Right forelimb (tissue), 1 donor: ENCODE data around the gene CSNK1G2.

Experiments used
- DNase-seq: peaks from one replicate; pipeline ENCODE4 v3.0.0-alpha.2; 2018

CSNK1G2 gene

GRCh38 chr19:1920644-1921043 lies 20.3 kb upstream of the CSNK1G2 start:
- no peak for DNase-seq

GRCh38 chr19:1921326-1921725 lies 19.6 kb upstream of the CSNK1G2 start:
- no peak for DNase-seq

- DNase-seq, result no peak
These were observed 19.1 kb upstream of the CSNK1G2 start for GRCh38 chr19:1921825-1922224.

- no peak for DNase-seq
These were observed 18.2 kb upstream of the CSNK1G2 start for GRCh38 chr19:1922803-1923202.

GRCh38 chr19:1923319-1923718 lies 17.7 kb upstream of the CSNK1G2 start:
- no peak for DNase-seq

GRCh38 chr19:1924320-1924961 lies 16.5 kb upstream of the CSNK1G2 start:
- DNase-seq, result no peak

GRCh38 chr19:1925544-1925943 lies 15.4 kb upstream of the CSNK1G2 start:
- DNase-seq, result no peak

GRCh38 chr19:1929021-1929742 lies 11.8 kb upstream of the CSNK1G2 start:
- peak; percentile 84 for DNase-seq

GRCh38 chr19:1931445-1931844 lies 9.5 kb upstream of the CSNK1G2 start:
- no peak for DNase-seq

GRCh38 chr19:1932395-1932794 lies 8.6 kb upstream of the CSNK1G2 start:
- no peak for DNase-seq

GRCh38 chr19:1933244-1933643 lies 7.7 kb upstream of the CSNK1G2 start:
- no peak for DNase-seq

- DNase-seq, result no peak
These were observed 7.0 kb upstream of the CSNK1G2 start for GRCh38 chr19:1933942-1934341.

GRCh38 chr19:1935484-1936208 lies 5.3 kb upstream of the CSNK1G2 start:
- peak; percentile 54 for DNase-seq

GRCh38 chr19:1936430-1936829 lies 4.5 kb upstream of the CSNK1G2 start:
- no peak for DNase-seq

- DNase-seq, result no peak
These were observed 3.9 kb upstream of the CSNK1G2 start for GRCh38 chr19:1936916-1937610.

- DNase-seq, result no peak
These were observed 2.9 kb upstream of the CSNK1G2 start for GRCh38 chr19:1938071-1938470.

- DNase-seq, result peak; percentile 78
These were observed 1.3 kb downstream of the CSNK1G2 start for GRCh38 chr19:1942078-1942933.

GRCh38 chr19:1942934-1943555 lies 2.1 kb downstream of the CSNK1G2 start:
- no peak for DNase-seq

GRCh38 chr19:1943661-1944087 lies 2.7 kb downstream of the CSNK1G2 start:
- DNase-seq, result no peak

GRCh38 chr19:1944088-1944915 lies 3.3 kb downstream of the CSNK1G2 start:
- DNase-seq, result no peak
